Anterior cingulate cortex (tissue), 58 donors: ENCODE data around the gene NTRK1.
"Not testable (repeated sequence)": the region's sequence is repeated elsewhere in the genome, so short reads cannot be mapped to it uniquely, and the experiment has no call there.

ENCODE experiments used
- DNase-seq, 58 donors: peaks; one replicate each; lab custom pipeline; 2025; lab: John Stamatoyannopoulos, UW

NTRK1 gene

DNA sequence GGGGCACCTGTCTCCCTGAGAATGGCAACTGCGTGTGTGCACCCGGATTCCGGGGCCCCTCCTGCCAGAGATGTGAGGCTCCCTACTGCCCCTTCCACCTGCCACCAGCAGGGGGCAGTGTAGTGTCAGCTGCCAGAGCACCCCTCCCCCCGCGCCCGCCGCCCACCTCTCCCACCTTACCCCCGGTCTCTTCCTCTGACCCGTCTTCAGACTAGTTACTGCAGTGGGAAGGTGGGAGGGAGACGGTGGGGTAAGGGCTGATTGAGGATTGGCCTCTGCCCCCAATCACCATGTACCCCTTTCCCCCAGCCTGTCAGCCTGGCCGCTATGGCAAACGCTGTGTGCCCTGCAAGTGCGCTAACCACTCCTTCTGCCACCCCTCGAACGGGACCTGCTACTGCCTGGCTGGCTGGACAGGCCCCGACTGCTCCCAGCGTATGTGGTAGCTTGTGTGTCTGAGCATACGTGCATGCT lies 49.7 kb downstream of the NTRK1 start:
- peak in 9 of 58 donors; percentile 3 to 28 (median 12) for DNase-seq

DNA sequence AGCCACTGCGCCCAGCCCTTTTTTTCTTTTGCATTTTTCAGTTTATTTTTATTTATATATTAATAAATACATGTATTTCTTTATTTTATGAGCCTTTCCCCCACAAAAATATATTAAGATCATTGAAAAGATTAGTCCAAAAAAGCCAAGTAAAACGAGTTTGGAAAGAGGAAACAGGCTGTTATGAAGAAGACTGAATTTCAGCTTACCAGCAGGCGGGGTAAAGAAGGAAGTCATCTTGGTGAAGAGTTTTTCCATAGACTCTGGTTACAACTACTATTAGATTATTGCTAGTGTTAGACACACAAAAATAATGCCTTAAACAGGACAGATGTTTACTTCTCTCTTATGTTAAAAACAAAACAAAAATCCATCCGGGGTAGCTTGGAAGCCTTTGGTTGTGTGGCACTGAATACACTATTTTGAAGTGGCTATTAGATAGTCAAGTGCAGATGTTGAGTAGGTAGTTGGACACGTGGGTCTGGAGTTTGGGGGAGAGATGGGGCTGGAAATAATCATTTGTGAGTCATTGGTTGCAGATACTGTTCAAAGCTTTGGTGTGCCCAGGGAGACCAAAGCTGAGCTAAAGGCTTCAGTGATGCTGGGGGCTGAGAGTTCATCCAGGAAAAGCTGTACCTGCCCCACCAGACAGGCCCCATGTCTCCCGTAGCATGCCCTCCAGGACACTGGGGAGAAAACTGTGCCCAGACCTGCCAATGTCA lies 51.1 kb downstream of the NTRK1 start:
- DNase-seq = no peak

DNA sequence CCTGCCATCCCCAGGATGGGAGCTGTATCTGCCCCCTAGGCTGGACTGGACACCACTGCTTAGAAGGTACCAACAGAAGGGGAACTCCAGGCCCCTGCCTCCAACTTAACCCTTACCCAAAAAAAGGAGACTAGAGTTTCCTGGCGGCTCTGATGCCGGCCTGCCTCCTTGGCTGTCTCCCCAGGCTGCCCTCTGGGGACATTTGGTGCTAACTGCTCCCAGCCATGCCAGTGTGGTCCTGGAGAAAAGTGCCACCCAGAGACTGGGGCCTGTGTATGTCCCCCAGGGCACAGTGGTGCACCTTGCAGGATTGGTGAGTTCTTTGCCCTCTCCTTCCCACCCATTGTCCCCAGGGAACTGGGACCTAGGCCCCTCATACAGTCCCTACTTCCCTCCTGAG lies 51.6 kb downstream of the NTRK1 start:
- DNase-seq = no peak

DNA sequence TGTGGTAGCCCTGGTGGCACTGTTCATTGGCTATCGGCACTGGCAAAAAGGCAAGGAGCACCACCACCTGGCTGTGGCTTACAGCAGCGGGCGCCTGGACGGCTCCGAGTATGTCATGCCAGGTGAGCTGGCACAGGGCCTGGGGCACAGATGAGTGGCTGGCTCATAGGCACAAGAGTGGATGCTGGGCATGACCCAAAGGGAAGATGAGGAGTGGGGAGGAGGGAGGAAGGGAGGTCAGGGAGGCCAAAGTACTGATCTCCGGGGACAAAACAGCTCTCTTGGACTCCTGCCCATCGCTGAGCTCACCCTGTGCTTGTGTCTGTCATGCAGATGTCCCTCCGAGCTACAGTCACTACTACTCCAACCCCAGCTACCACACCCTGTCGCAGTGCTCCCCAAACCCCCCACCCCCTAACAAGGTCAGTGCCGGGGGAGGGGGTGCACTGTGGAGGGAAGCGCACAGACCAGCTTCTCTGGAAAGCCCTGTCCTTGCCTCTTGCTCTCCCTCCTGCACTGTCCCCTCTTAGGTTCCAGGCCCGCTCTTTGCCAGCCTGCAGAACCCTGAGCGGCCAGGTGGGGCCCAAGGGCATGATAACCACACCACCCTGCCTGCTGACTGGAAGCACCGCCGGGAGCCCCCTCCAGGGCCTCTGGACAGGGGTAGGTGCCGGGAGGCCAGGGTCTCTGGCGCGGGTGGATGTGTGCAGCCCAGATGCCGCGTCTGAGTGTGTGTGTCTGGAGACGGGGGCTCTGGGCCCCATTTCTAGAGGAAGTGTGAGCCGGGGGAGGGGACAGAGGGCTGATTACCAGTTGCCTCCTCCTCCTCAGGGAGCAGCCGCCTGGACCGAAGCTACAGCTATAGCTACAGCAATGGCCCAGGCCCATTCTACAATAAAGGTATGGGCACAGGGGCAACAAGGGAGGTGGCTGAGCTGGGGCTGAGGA lies 52.5 kb downstream of the NTRK1 start:
- DNase-seq = peak in 3 of 58 donors; percentile 13 to 61 (median 15)

DNA sequence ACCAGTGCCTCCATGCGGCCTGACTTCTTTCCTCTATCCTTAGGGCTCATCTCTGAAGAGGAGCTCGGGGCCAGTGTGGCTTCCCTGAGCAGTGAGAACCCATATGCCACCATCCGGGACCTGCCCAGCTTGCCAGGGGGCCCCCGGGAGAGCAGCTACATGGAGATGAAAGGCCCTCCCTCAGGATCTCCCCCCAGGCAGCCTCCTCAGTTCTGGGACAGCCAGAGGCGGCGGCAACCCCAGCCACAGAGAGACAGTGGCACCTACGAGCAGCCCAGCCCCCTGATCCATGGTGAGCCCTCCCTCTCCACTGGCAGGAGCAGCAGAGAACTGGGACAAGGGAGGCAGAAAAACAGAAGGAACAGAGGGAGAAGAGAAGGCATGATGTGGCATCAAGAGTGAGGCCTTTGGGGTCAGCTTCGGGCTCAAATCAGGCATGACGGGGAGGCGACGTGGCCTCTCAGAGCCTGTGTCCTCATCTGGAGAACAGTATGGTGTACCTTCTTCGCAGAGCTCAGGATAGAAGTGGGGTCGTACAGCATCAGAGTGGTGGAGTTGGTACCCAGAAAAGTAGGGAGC lies 53.2 kb downstream of the NTRK1 start:
- DNase-seq = no peak

GRCh38 chr1:156914440-156914856 lies 53.8 kb downstream of the NTRK1 start:
- DNase-seq = no peak

GRCh38 chr1:156920233-156921052 lies 59.8 kb downstream of the NTRK1 start, which contains the start of gene LRRC71:
Gene LRRC71, plus strand, starts transcription at chr1:156920632. Its CDS starts 172 bp downstream, at chr1:156920804.
- DNase-seq = peak in 26 of 58 donors; percentile 3 to 61 (median 32)

GRCh38 chr1:156921053-156921529 lies 60.4 kb downstream of the NTRK1 start:
- DNase-seq = no peak

DNA sequence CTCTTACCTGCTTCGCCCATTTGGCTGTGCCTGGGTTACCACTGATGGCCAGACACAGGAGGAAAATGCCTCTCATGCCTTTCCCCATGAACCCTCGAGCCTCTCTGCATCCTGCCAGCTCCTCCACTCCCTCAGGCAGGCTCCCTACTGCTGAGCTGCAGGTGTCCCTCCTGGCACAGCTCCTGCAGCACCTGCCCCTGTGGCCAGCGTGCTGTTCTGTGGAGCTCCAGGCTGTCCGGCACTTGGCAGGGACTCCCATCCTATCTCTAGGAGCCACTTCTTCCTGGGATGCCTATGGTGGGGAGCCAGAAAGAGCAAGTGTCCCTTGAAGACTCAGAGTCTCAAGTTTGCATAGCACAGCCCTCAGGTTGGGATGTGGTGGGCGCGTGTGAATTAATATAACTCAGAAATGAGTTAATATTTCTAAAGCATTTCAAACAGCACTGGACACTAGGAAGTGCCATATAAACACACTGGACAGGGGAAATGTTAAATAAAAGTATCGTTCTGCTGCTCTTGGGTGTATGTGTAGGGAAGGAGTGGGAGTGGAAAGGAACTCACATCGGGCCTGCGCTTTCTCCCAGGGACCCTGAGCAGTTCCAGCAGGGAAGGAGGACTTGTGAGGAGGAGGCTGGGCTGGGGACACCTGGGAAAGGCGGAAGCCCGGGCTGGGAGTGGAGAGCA lies 62.5 kb downstream of the NTRK1 start:
- no peak for DNase-seq

DNA sequence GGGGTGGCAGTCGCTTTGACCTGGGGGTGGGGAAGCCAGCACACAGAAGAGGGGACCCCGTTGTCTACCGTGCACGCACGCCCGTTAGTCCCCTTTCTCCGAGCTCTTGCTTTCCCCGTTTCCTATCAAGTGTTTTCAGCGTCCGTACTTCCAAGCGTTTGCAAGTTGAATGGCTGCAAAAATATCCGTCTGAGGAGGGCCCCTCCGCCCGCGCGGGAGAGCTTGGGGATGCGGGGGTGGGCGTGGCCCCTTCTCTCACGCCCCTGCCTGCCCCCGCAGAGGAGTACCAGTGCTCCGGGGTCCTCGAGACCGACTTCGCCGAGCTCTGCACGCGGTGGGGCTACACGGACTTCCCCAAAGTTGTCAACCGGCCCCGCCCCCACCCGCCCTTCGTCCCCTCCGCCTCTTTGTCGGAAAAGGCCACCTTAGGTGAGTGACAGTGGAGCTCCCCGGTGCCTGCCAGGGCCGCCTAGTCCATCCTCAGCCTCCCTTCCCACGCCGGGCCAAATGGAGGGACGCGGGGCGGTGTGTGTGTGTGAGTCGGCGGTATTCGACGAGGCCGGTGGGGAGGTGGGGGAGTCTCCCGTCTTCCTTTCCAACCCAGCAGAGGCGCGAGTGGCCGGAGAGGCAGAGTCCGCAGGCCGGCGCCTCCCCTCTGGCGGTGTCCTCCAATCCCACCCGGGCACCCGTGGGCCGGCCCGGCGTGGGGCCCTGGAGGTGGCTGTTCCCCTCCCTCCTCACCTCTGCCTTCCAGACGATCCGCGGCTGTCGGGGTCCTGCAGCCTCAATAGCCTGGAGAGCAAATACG lies 63.2 kb downstream of the NTRK1 start:
- DNase-seq = no peak

DNA sequence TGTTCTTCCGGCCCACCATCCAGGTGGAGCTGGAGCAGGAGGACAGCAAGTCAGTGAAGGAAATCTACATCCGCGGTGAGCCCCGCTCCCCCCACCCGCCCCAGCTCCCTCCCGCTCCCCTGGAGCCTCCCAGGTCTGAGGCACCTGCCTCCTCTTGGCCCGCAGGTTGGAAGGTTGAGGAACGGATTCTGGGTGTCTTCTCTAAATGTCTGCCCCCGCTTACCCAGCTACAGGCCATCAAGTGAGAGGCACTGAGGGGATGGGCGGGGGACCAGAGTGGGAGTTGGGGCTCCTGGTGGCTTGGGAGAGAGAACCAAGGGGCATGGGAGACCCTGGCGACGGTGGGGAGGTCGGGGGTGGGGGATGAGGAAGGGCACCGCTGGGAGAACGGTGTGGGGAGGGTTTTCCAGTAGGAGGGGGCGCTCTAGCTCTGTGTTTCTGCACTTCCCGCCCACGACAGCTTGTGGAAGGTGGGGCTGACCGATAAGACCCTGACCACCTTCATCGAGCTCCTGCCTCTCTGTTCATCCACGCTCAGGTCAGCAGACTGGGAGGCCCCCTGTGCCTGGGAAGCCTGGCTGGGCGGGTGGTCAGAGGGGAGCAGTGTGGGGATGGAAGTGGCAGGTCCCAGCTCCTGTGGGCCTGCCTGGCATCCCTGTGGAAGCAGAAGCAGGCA lies 64.0 kb downstream of the NTRK1 start:
- DNase-seq = no peak

DNA sequence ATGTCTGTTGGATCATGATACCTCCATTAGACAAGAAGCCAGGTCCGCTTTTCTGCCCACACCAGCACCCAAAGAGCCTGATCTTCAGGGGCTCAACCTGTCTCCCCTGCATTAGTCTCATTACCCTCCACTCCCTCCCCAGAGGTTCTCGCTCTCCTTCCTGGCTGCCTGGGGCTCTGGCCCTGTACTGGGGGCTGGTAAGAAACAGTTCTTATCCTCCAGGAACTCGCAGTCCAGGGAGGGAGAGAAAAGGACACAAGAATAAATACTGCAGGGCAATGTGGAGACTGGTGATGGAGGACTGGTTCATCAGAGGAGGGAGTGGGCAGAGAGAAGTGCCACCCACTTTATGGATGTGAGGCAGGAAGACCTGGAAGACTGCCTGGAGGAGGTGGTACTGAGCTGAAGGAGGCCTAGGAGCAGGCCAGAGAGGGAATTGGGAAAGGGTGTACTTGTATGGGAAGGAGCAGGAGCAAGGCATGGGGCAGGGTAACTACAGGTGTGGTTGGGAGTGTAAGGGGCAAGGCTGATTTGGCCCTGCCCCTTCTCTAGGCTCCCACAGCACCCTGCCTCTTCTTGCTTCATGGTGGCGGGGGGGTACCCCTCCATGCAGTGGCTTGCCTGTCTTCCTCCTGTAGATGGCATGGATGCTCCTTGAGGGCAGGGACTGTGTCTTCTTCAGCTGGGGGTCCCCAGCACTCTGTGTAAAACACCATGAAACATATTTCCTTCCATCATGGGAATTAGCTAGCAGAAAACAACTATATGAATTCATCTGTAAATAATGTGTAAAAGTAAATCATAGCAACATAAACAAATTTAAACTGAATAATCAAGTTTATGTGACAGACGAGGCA lies 64.7 kb downstream of the NTRK1 start:
- no peak for DNase-seq

DNA sequence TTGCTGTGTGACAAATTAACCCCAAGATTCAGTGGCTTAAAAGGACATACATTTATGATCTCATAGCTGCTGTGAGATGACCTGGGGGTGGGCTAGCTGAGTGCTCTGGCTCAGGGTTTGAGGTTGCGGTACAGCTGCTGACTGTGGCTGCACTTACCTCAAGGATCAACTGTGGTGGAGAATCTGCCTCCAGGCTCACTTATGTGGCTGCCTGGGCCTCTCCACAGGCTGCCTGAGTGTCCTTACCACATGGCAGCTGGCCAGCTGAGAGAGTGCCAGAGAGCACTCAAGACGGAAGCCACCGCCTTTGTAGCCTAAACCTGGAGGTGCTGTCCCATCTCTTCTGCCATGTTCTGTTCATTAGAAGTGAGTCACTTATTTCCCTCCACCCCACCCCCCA lies 65.5 kb downstream of the NTRK1 start:
- DNase-seq = no peak

DNA sequence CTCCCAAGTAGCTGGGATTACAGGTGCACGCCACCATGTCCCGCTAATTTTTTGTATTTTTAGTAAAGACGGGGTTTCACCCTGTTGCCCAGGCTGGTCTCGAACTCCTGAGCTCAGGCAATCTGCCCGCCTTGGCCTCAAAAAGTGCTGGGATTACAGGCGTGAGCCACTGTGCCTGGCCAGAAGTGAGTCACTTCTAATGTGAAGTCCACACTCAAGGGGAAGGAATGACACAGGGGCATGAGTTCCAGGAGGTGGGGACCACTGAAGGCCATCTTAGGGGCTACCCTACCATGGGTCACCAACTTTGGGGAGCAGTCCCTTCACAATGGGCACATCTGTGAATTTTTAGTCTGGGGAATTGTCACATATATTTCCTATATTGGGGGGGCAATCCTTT lies 66.0 kb downstream of the NTRK1 start:
- DNase-seq = not testable (repeated sequence)

DNA sequence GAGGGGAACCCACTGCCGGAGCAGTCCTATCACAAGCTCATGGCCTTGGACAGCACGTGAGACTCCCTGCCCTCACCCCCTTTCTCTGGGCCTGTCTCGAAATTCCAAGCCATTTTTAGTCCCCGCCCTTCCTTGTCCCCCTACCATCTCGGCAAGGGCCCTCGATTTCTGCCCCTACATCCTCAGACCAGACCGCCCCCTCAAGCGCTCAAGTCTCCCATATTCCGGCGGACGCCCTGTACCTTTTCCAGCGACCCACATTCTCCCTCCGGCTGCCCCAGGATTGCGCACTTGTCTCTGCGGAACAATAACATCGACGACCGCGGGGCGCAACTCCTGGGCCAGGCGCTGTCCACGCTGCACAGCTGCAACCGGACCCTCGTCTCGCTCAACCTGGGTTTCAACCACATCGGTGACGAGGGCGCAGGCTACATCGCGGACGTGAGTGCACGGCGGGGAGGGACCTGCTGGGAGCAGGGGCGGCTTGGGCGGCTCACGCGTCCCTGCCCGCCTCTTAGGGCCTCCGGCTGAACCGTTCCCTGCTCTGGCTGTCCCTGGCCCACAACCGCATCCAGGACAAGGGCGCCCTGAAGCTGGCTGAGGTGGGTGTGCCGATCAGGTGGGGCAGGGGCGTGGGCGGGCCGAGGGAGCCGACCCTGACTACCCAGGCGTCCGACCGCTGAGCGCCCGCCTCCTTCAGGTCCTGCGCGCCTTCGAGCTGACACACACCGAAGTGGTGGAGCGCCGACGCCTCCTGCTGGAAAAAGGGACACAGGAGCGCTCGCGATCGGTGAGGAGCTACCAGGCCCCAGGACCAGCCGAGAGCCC lies 66.8 kb downstream of the NTRK1 start:
- peak in 13 of 58 donors; percentile 1 to 40 (median 19) for DNase-seq

GRCh38 chr1:156928043-156928602 lies 67.5 kb downstream of the NTRK1 start:
- DNase-seq = no peak
